Measurements from ENCODE around the gene UNC93B1.
A peak's percentile ranks its signal among the peaks of the same experiment; 100 is the strongest.
"Not testable (repeated sequence)": the region's sequence is repeated elsewhere in the genome, so short reads cannot be mapped to it uniquely, and the experiment has no call there.

UNC93B1 gene

GRCh38 chr11:68009391-68010089, 5.6 kb upstream of the UNC93B1 start:
- no peak for DNase-seq (ENCODE audit: low read depth in 2 of 2)

- no peak for DNase-seq (ENCODE audit: low read depth in 2 of 2)
Observed at GRCh38 chr11:68008381-68009337, 4.8 kb upstream of the UNC93B1 start.

GRCh38 chr11:68007498-68008380, 3.8 kb upstream of the UNC93B1 start:
- no peak for DNase-seq (ENCODE audit: low read depth in 2 of 2)

GRCh38 chr11:68006606-68007166, 2.8 kb upstream of the UNC93B1 start:
- no peak for DNase-seq (ENCODE audit: low read depth in 2 of 2)

GRCh38 chr11:68004551-68005335, 846 bp upstream of the UNC93B1 start:
- DNase-seq (ENCODE audit: low read depth in 2 of 2) = no peak

- DNase-seq (ENCODE audit: low read depth in 2 of 2) = peak in 1 of 2 donors; percentile 25
Observed at GRCh38 chr11:68002938-68003845, 705 bp downstream of the UNC93B1 start.

GRCh38 chr11:68002575-68002937, 1.3 kb downstream of the UNC93B1 start:
- no peak for DNase-seq (ENCODE audit: low read depth in 2 of 2)

GRCh38 chr11:67999704-68000103, 4.2 kb downstream of the UNC93B1 start:
- no peak for DNase-seq (ENCODE audit: low read depth in 2 of 2)

- DNase-seq (ENCODE audit: low read depth in 2 of 2) = no peak
Observed at GRCh38 chr11:67999201-67999629, 4.7 kb downstream of the UNC93B1 start.

GRCh38 chr11:67998150-67999045, 5.5 kb downstream of the UNC93B1 start:
- no peak for DNase-seq (ENCODE audit: low read depth in 2 of 2)

GRCh38 chr11:67997475-67997921, 6.4 kb downstream of the UNC93B1 start:
- DNase-seq (ENCODE audit: low read depth in 2 of 2) = no peak

GRCh38 chr11:67996622-67997474, 7.0 kb downstream of the UNC93B1 start:
- DNase-seq (ENCODE audit: low read depth in 2 of 2) = peak in 1 of 2 donors; percentile 49

- no peak for DNase-seq (ENCODE audit: low read depth in 2 of 2)
Observed at GRCh38 chr11:67996051-67996450, 7.8 kb downstream of the UNC93B1 start.

GRCh38 chr11:67995579-67995978, 8.3 kb downstream of the UNC93B1 start:
- not testable (repeated sequence) for DNase-seq (ENCODE audit: low read depth in 2 of 2)

GRCh38 chr11:67995129-67995528, 8.8 kb downstream of the UNC93B1 start:
- not testable (repeated sequence) for DNase-seq (ENCODE audit: low read depth in 2 of 2)

- DNase-seq (ENCODE audit: low read depth in 2 of 2) = not testable (repeated sequence)
Observed at GRCh38 chr11:67994387-67994786, 9.5 kb downstream of the UNC93B1 start.

- DNase-seq (ENCODE audit: low read depth in 2 of 2) = peak in 1 of 2 donors; percentile 25
Observed at GRCh38 chr11:67993821-67994220, 10.1 kb downstream of the UNC93B1 start.
